GM13977 (cell line): ENCODE results near the gene MIF.

Source experiments
- DNase-seq: peaks from one replicate; pipeline ENCODE4 v3.0.0; 2012; ENCODE audit warnings: low spot score
- in situ Hi-C: fragments of 300-500 bp; cut with MboI; formaldehyde crosslinking; loops from one replicate; pipeline ENCODE4 v1.12.0; 2022; ENCODE audit warnings: low sequenced_read_pairs, low pct_unique_long_range_greater_than_20kb, mixed read lengths, inconsistent platforms; ENCODE audit not compliant: unreplicated experiment
- TF ChIP-seq, protein P1 (sequence below): IDR thresholded peaks from 2 replicates; pipeline ENCODE4 v1.5.1; 2012; ENCODE audit warnings: mild to moderate bottlenecking, control low read depth; ENCODE audit not compliant: insufficient read depth; ENCODE audit errors: extremely low read depth, missing control alignments

Gene MIF

DNA sequence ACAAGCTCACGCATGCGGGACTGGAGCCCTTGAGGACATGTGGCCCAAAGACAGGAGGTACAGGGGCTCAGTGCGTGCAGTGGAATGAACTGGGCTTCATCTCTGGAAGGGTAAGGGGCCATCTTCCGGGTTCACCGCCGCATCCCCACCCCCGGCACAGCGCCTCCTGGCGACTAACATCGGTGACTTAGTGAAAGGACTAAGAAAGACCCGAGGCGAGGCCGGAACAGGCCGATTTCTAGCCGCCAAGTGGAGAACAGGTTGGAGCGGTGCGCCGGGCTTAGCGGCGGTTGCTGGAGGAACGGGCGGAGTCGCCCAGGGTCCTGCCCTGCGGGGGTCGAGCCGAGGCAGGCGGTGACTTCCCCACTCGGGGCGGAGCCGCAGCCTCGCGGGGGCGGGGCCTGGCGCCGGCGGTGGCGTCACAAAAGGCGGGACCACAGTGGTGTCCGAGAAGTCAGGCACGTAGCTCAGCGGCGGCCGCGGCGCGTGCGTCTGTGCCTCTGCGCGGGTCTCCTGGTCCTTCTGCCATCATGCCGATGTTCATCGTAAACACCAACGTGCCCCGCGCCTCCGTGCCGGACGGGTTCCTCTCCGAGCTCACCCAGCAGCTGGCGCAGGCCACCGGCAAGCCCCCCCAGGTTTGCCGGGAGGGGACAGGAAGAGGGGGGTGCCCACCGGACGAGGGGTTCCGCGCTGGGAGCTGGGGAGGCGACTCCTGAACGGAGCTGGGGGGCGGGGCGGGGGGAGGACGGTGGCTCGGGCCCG is at the start of gene MIF:
MIF (plus strand) TSS at position 439 of the 765 bp plus-strand sequence; CDS start at position 531, 92 bp downstream.
- DNase-seq, result peak; percentile 99
- TF ChIP-seq, protein P1, sequence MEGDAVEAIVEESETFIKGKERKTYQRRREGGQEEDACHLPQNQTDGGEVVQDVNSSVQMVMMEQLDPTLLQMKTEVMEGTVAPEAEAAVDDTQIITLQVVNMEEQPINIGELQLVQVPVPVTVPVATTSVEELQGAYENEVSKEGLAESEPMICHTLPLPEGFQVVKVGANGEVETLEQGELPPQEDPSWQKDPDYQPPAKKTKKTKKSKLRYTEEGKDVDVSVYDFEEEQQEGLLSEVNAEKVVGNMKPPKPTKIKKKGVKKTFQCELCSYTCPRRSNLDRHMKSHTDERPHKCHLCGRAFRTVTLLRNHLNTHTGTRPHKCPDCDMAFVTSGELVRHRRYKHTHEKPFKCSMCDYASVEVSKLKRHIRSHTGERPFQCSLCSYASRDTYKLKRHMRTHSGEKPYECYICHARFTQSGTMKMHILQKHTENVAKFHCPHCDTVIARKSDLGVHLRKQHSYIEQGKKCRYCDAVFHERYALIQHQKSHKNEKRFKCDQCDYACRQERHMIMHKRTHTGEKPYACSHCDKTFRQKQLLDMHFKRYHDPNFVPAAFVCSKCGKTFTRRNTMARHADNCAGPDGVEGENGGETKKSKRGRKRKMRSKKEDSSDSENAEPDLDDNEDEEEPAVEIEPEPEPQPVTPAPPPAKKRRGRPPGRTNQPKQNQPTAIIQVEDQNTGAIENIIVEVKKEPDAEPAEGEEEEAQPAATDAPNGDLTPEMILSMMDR, result peak; percentile 70
- in situ Hi-C loops, result no loop called here

GRCh38 chr22:23844739-23845202 is 49.4 kb upstream of the MIF start:
- TF ChIP-seq, protein P1, result no peak
- in situ Hi-C loops, result no loop called here
- DNase-seq, result no peak

- DNase-seq, result no peak
- TF ChIP-seq, protein P1, result no peak
- in situ Hi-C loops, result no loop called here
Observed at GRCh38 chr22:23845265-23846080, 48.7 kb upstream of the MIF start.

DNA sequence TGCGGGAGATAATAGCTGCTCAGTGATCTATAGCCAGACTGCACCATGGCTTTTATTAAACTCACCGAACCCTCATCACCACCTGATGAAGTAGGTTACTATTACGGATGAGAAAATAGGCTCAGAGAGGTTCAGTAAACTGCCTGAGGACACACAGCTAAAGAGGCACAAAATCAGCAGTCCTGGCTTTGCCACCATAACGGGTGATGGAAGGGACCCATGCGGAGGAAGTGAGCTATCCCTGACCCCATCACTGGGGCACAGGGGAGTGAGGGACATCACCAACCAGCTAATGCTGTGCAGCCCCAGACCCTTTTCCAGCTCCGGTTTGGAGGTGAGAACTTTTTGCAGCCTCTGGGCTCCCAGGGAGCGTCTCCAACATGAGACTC is 48.1 kb upstream of the MIF start:
- in situ Hi-C loops, result no loop called here
- TF ChIP-seq, protein P1, result no peak
- DNase-seq, result no peak

GRCh38 chr22:23847310-23847920 is 46.8 kb upstream of the MIF start:
- TF ChIP-seq, protein P1, result no peak
- no peak for DNase-seq
- in situ Hi-C loops, result no loop called here
